GM12878 (cell line): ENCODE data around the gene DENND6B.

Experiments
- BMI1 ChIP-seq: fragments of 450-650 bp; IDR thresholded peaks from 2 replicates; pipeline ENCODE4 v1.6.1; 2016; ENCODE audit warnings: mild to moderate bottlenecking, moderate library complexity, borderline replicate concordance
- CBX3 ChIP-seq: fragments of 200-600 bp; sonication (generic); IDR thresholded peaks from 2 replicates; pipeline ENCODE4 v1.6.1; 2016; ENCODE audit warnings: low read depth, borderline replicate concordance
- CTCF ChIP-seq, 3 experiments: IDR thresholded peaks in 2 of 3; conservative IDR thresholded peaks in 1 of 3; 2 replicates each; pipeline ENCODE4 v1.5.1; 2011; ENCODE audit warnings: low read depth in 3 of 3, low read length in 3 of 3, mild to moderate bottlenecking in 3 of 3, control low read depth in 2 of 3, moderate library complexity in 2 of 3, inconsistent platforms in 1 of 3, mixed read lengths in 1 of 3; ENCODE audit not compliant: control insufficient read depth in 2 of 3, insufficient read depth in 1 of 3; ENCODE audit errors: extremely low read depth in 1 of 3
- EP300 ChIP-seq, 2 experiments: fragments of 150-350 bp in 1 of 2; IDR thresholded peaks; 2 replicates each; pipeline ENCODE4 v1.6.1; 2011 to 2012; ENCODE audit warnings: low read depth in 2 of 2, low read length in 2 of 2, borderline replicate concordance in 1 of 2, improper control_type of control experiment in 1 of 2, inconsistent platforms in 1 of 2; ENCODE audit not compliant: control insufficient read depth in 1 of 2
- EZH2 ChIP-seq: IDR thresholded peaks from 2 replicates; pipeline ENCODE4 v1.6.1; 2012; ENCODE audit warnings: low read depth, mild to moderate bottlenecking, control low read depth, inconsistent platforms, low read length, borderline replicate concordance; ENCODE audit not compliant: control insufficient read depth
- FOS ChIP-seq: IDR thresholded peaks from 3 replicates; pipeline ENCODE4 v1.6.1; 2011; ENCODE audit warnings: borderline replicate concordance; ENCODE audit not compliant: insufficient read length; ENCODE audit errors: extremely low read depth
- GABPA ChIP-seq: IDR thresholded peaks from 2 replicates; pipeline ENCODE4 v1.6.1; 2014; ENCODE audit warnings: antibody characterized with exemption, low read depth, mild to moderate bottlenecking, inconsistent platforms
- NBN ChIP-seq: fragments of 450-650 bp; IDR thresholded peaks from 2 replicates; pipeline ENCODE4 v1.6.1; 2016
- POLR2A ChIP-seq: IDR thresholded peaks from 2 replicates; pipeline ENCODE4 v1.6.1; 2011; ENCODE audit warnings: low read depth, mild to moderate bottlenecking, low read length
- PRDM15 ChIP-seq: fragments of 450-650 bp; formaldehyde crosslinking; IDR thresholded peaks from 2 replicates; pipeline ENCODE4 v1.4.0; 2020; ENCODE audit warnings: mild to moderate bottlenecking, moderate library complexity
- SIN3A ChIP-seq: IDR thresholded peaks from 2 replicates; pipeline ENCODE4 v1.6.1; 2012; ENCODE audit warnings: low read depth, low read length, improper control_type of control experiment
- SMC3 ChIP-seq: IDR thresholded peaks from 2 replicates; pipeline ENCODE4 v1.6.1; 2011; ENCODE audit warnings: low read length, improper control_type of control experiment, borderline replicate concordance
- ZNF24 ChIP-seq: fragments of 450-650 bp; IDR thresholded peaks from 2 replicates; pipeline ENCODE4 v1.6.1; 2017; ENCODE audit warnings: antibody characterized with exemption, mild to moderate bottlenecking

GRCh38 chr22:50282361-50283155, 44.3 kb downstream of the DENND6B start:
- no peak for TF ChIP-seq CBX3
- TF ChIP-seq BMI1 = no peak
- no peak for TF ChIP-seq EZH2
- TF ChIP-seq CTCF (IDR thresholded peaks at IDR 0.05 in 2 of 3, conservative IDR thresholded peaks at IDR 0.05 in 1 of 3; ENCODE audit: control insufficient read depth in 2 of 3, extremely low read depth in 1 of 3, insufficient read depth in 1 of 3, low read depth in 3 of 3, low read length in 3 of 3) = no peak
- no peak for TF ChIP-seq PRDM15
- TF ChIP-seq NBN = no peak
- TF ChIP-seq POLR2A = no peak
- no peak for TF ChIP-seq ZNF24
- TF ChIP-seq SIN3A = no peak
- TF ChIP-seq SMC3 = no peak
- no peak for TF ChIP-seq GABPA
- TF ChIP-seq FOS = no peak
- no peak for TF ChIP-seq EP300 (IDR thresholded peaks at IDR 0.05; ENCODE audit: borderline replicate concordance in 1 of 2, control insufficient read depth in 1 of 2, low read depth in 2 of 2, low read length in 2 of 2)
